Activated CD4-positive, CD25-positive, alpha-beta regulatory T cell (primary cell): Measurements from ENCODE around the gene CNTNAP3B.
"Not testable (repeated sequence)": the region's sequence is repeated elsewhere in the genome, so short reads cannot be mapped to it uniquely, and the experiment has no call there.

Experiments
- DNase-seq, 4 experiments: peaks; one replicate each; lab custom pipeline; 2025; lab: John Stamatoyannopoulos, UW

Gene CNTNAP3B

GRCh38 chr9:42129073-42129729, at the start of gene CNTNAP3B:
TSS of gene CNTNAP3B (minus strand) at chr9:42129426. CDS start at chr9:42129094, 332 bp downstream.
- DNase-seq: not testable (repeated sequence)

- DNase-seq: not testable (repeated sequence)
Observed at GRCh38 chr9:42160299-42160698, 31.1 kb upstream of the CNTNAP3B start.

GRCh38 chr9:42127056-42127841, 2.0 kb downstream of the CNTNAP3B start:
- DNase-seq: not testable (repeated sequence)

- DNase-seq: not testable (repeated sequence)
Observed at GRCh38 chr9:42121007-42121406, 8.2 kb downstream of the CNTNAP3B start.

- not testable (repeated sequence) for DNase-seq
Observed at GRCh38 chr9:42095929-42096328, 33.3 kb downstream of the CNTNAP3B start.

- DNase-seq: not testable (repeated sequence)
Observed at GRCh38 chr9:42084559-42084952, 44.7 kb downstream of the CNTNAP3B start.

- not testable (repeated sequence) for DNase-seq
Observed at GRCh38 chr9:42083877-42084558, 45.2 kb downstream of the CNTNAP3B start.

GRCh38 chr9:42080376-42080775, 48.9 kb downstream of the CNTNAP3B start:
- not testable (repeated sequence) for DNase-seq

GRCh38 chr9:42074868-42075267, 54.4 kb downstream of the CNTNAP3B start:
- not testable (repeated sequence) for DNase-seq

GRCh38 chr9:42071026-42071425, 58.2 kb downstream of the CNTNAP3B start:
- DNase-seq: not testable (repeated sequence)

GRCh38 chr9:42070035-42070799, 59.0 kb downstream of the CNTNAP3B start:
- DNase-seq: not testable (repeated sequence)

- not testable (repeated sequence) for DNase-seq
Observed at GRCh38 chr9:42053874-42054273, 75.4 kb downstream of the CNTNAP3B start.

GRCh38 chr9:42050701-42051100, 78.5 kb downstream of the CNTNAP3B start:
- DNase-seq: not testable (repeated sequence)

- not testable (repeated sequence) for DNase-seq
Observed at GRCh38 chr9:42044422-42045010, 84.7 kb downstream of the CNTNAP3B start.

GRCh38 chr9:42033541-42033940, 95.7 kb downstream of the CNTNAP3B start:
- DNase-seq: not testable (repeated sequence)

- not testable (repeated sequence) for DNase-seq
Observed at GRCh38 chr9:42020639-42021038, 108.6 kb downstream of the CNTNAP3B start.

GRCh38 chr9:42018220-42018922, 110.9 kb downstream of the CNTNAP3B start:
- DNase-seq: not testable (repeated sequence)

GRCh38 chr9:42014317-42014716, 114.9 kb downstream of the CNTNAP3B start:
- not testable (repeated sequence) for DNase-seq

- DNase-seq: not testable (repeated sequence)
Observed at GRCh38 chr9:41991607-41992006, 137.6 kb downstream of the CNTNAP3B start.

- DNase-seq: not testable (repeated sequence)
Observed at GRCh38 chr9:41980271-41980670, 149.0 kb downstream of the CNTNAP3B start.
